ENCODE results near the gene ABHD17A. TPM values are rescaled to one million over a fixed set of nuclear protein-coding genes. Genes with fewer than 3 reads are reported as not detected.
"Not testable (repeated sequence)": the region's sequence is repeated elsewhere in the genome, so short reads cannot be mapped to it uniquely, and the experiment has no call there.

Gene ABHD17A
- total RNA-seq, 1 experiment from 2014 or later = 68.2 TPM

- ChIA-PET CTCF (no interaction called here), POLR2A (no interaction called here), RAD21 (ENCODE audit: low non-redundant PET in 1 of 2, low total read pairs in 2 of 2, uncharacterized antibody in 2 of 2, unreplicated experiment in 2 of 2) (no interaction called here)
- no peaks in the 10 kb centered on the region for H3K27me3 ChIP-seq (ENCODE audit: insufficient read depth, low read length)
- no TSS peak for BruUV-seq (replicated peaks)
- H3K9me2 ChIP-seq (ENCODE audit: insufficient read depth) = no peaks in the 10 kb centered on the region
- DNase-seq (ENCODE audit: low read depth, low spot score) (no peak), ATAC-seq (no peak)
- no peaks in the 10 kb centered on the region for H3K9me3 ChIP-seq (ENCODE audit: control insufficient read depth in 1 of 2, insufficient read depth in 1 of 2, low read depth in 1 of 2, low read length in 2 of 2)
- H2AFZ ChIP-seq (ENCODE audit: low read depth, low read length, poor library complexity, severe bottlenecking) = no peak overlapping the region
- no peak overlapping the region for H3K4me2 ChIP-seq (ENCODE audit: low read length)
- H3K27ac ChIP-seq (ENCODE audit: low read depth, low read length) = no peak overlapping the region
- H3K4me1 ChIP-seq (ENCODE audit: control insufficient read depth in 1 of 2, insufficient read depth in 2 of 2, low read length in 2 of 2) = peaks cover 10 to 30% of the 10 kb centered on the region in 2 experiments; a peak in 3 of 4 replicates
- intact Hi-C loops (cut with micrococcal nuclease) = no loop called here
- no peaks in the 10 kb centered on the region for H3K36me3 ChIP-seq (ENCODE audit: control insufficient read depth in 1 of 2, insufficient read depth in 2 of 2, low read length in 2 of 2)
- TF ChIP-seq ZBTB33 (IDR thresholded peaks at IDR 0.05; ENCODE audit: extremely low read depth, insufficient replicate concordance, low read length) = no peak
- H3K79me2 ChIP-seq (ENCODE audit: insufficient read depth, low read length) = peaks cover 44% of the 10 kb centered on the region
- no peak overlapping the region for H3K9ac ChIP-seq (ENCODE audit: low read length)
- no peaks in the 10 kb centered on the region for H4K20me1 ChIP-seq (ENCODE audit: insufficient read depth)
- H3K4me3 ChIP-seq (replicated peaks in 1 of 2; ENCODE audit: low read depth in 1 of 2, low read length in 2 of 2) = no peak overlapping the region
Measured at GRCh38 chr19:1882089-1882785, 3.1 kb downstream of the ABHD17A start.

GRCh38 chr19:1881393-1882088, 3.8 kb downstream of the ABHD17A start:
- H3K79me2 ChIP-seq (ENCODE audit: insufficient read depth, low read length) = peaks cover 44% of the 10 kb centered on the region
- POLR2A ChIA-PET; H3K27me3 ChIP-seq (ENCODE audit: insufficient read depth, low read length); BruUV-seq (replicated peaks); intact Hi-C loops (cut with micrococcal nuclease); ATAC-seq; DNase-seq (ENCODE audit: low read depth, low spot score); H3K4me2 ChIP-seq (ENCODE audit: low read length); H3K4me3 ChIP-seq (replicated peaks in 1 of 2; ENCODE audit: low read depth in 1 of 2, low read length in 2 of 2); H3K36me3 ChIP-seq (ENCODE audit: control insufficient read depth in 1 of 2, insufficient read depth in 2 of 2, low read length in 2 of 2); H3K9me2 ChIP-seq (ENCODE audit: insufficient read depth); H3K9me3 ChIP-seq (ENCODE audit: control insufficient read depth in 1 of 2, insufficient read depth in 1 of 2, low read depth in 1 of 2, low read length in 2 of 2); H3K9ac ChIP-seq (ENCODE audit: low read length); H3K27ac ChIP-seq (ENCODE audit: low read depth, low read length); RAD21 ChIA-PET (ENCODE audit: low non-redundant PET in 1 of 2, low total read pairs in 2 of 2, uncharacterized antibody in 2 of 2, unreplicated experiment in 2 of 2); H4K20me1 ChIP-seq (ENCODE audit: insufficient read depth); H2AFZ ChIP-seq (ENCODE audit: low read depth, low read length, poor library complexity, severe bottlenecking); CTCF ChIA-PET: not testable (repeated sequence)
- peaks cover 11 to 32% of the 10 kb centered on the region in 2 experiments; a peak in 3 of 4 replicates for H3K4me1 ChIP-seq (ENCODE audit: control insufficient read depth in 1 of 2, insufficient read depth in 2 of 2, low read length in 2 of 2)
